ENCODE measurements around the gene SCMH1. TPM values are rescaled to one million over a fixed set of nuclear protein-coding genes. Genes with fewer than 3 reads are reported as not detected.
"Not testable (repeated sequence)": the region's sequence is repeated elsewhere in the genome, so short reads cannot be mapped to it uniquely, and the experiment has no call there.

SCMH1 gene
- total and polyA plus RNA-seq, 7 donors: 16.2 to 39.4 (median 28.3) TPM

DNA sequence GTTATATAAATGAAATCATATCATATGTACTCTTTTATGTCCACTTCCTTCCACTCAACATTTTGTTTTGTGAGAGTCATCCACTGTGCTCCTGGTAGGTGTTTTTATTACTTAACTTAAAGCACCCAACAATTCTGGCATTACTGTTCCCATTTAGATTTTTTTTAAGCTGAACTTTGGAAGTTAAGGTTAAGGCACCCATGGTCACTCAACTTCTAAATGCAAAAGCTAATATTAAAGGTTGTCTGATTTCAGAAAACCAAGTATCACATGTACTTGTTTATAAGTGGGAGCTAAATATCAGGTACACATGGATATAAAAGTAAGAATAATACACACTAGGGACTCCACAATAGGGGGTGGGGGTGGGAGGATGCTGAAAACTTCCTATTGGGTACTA is 42.7 kb downstream of the SCMH1 start:
- intact Hi-C loops (cut with DNase I): no loop called here
- no peak for TF ChIP-seq CTCF (IDR thresholded peaks at IDR 0.05)
- ATAC-seq (no peak), DNase-seq (no peak)
- no peaks in the 10 kb centered on the region for H3K9me3 ChIP-seq
- H3K27me3 ChIP-seq (ENCODE audit: insufficient read depth in 3 of 3, low read length in 2 of 3): no peaks in the 10 kb centered on the region
- H3K4me1 ChIP-seq: no peaks in the 10 kb centered on the region
- no peaks in the 10 kb centered on the region for H3K36me3 ChIP-seq (ENCODE audit: insufficient read depth in 1 of 2, low read depth in 1 of 2)
- H3K4me3 ChIP-seq: no peak overlapping the region
- H3K27ac ChIP-seq: no peak overlapping the region

DNA sequence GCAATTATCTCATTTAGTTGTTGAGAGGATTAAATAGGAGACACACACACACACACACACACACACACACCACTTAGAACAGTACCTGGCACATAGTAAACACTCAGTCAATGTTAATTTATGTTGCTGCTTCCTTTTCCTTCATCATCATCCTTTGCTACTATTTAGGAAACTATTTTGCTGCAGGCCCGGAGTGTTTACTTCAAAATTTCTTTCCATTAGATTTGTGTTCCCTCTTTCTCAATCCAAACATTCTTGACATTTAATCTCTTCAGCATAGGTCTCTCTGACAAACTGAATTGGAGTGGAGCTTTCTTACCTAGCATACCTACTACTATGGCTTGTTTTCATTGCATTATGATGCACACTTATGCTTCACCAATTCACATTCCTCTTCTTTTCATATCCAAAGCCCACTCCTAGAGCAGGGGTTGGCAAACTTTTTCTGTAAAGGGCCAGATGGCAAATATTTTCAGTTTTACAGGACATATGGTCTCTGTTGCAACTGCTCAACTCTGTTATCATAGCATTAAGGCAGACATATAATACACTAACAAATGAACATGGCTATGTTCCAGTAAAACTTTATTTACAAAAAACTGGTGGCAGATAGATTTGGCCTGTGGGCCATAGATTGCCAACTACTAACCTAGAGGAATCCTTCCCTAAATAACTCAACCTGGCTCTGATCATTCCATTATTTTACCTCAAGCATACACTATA is 49.5 kb downstream of the SCMH1 start:
- intact Hi-C loops (cut with DNase I): no loop called here
- 41 to 69% (median 64%) methylated on average over 1 of the region's 1 CpG for WGBS, 3 donors
- no peaks in the 10 kb centered on the region for H3K27me3 ChIP-seq (ENCODE audit: insufficient read depth in 3 of 3, low read length in 2 of 3)

DNA sequence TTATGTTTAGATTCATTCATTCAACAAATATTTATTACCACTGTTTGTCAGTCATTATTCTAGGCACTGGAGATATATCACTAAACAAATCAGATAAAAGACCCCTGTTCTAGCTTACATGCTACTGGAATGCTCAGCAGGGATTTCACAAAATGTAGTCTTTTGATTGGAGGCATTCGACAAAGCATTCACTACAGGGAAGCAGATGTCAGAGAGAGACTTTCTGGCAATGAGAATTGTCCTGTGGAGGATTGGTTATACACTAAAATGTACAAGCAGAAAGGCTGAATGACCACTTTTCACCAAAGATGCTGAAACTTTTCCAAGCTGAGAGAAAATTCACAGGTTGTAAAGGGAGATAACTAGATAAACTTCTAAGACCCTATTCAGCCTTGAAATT is 57.7 kb downstream of the SCMH1 start:
- DNase-seq (no peak), ATAC-seq (no peak)
- Histone ChIP-seq H3K9me3 (no peaks in the 10 kb centered on the region), H3K36me3 (ENCODE audit: insufficient read depth in 1 of 2, low read depth in 1 of 2) (peaks cover 0 to 27% of the 10 kb centered on the region in 2 donors), H3K27ac (no peak overlapping the region), H3K4me1 (no peaks in the 10 kb centered on the region), H3K4me3 (no peak overlapping the region), H3K27me3 (ENCODE audit: insufficient read depth in 3 of 3, low read length in 2 of 3) (no peaks in the 10 kb centered on the region)
- no peak for TF ChIP-seq CTCF (IDR thresholded peaks at IDR 0.05)
- intact Hi-C loops (cut with DNase I): no loop called here
- WGBS, 3 donors: 51 to 82% (median 82%) methylated on average over 1 of the region's 1 CpG

More for the DNA sequence above, 49.5 kb downstream of the SCMH1 start:
- peaks cover 11% of the 10 kb centered on the region for H3K4me1 ChIP-seq
- DNase-seq: no peak
- no peak for ATAC-seq
- no peak for TF ChIP-seq CTCF (IDR thresholded peaks at IDR 0.05)
- H3K4me3 ChIP-seq: no peak overlapping the region
- H3K9me3 ChIP-seq: no peaks in the 10 kb centered on the region
- no peaks in the 10 kb centered on the region for H3K36me3 ChIP-seq (ENCODE audit: insufficient read depth in 1 of 2, low read depth in 1 of 2)
- no peak overlapping the region for H3K27ac ChIP-seq

DNA sequence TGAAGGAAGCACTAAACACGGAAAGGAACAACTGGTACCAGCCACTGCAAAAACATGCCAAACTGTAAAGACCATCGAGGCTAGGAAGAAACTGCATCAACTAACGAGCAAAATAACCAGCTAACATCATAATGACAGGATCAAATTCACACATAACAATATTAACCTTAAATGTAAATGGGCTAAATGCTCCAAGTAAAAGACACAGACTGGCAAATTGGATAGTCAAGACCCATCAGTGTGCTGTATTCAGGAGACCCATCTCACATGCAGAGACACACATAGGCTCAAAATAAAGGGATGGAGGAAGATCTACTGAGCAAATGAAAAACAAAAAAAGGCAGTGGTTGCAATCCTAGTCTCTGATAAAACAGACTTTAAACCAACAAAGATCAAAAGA is 63.9 kb downstream of the SCMH1 start:
- H3K27me3 ChIP-seq (ENCODE audit: insufficient read depth in 3 of 3, low read length in 2 of 3); DNase-seq; H3K4me3 ChIP-seq; intact Hi-C loops (cut with DNase I); H3K27ac ChIP-seq; H3K36me3 ChIP-seq (ENCODE audit: insufficient read depth in 1 of 2, low read depth in 1 of 2); ATAC-seq; H3K9me3 ChIP-seq; H3K4me1 ChIP-seq: not testable (repeated sequence)
- WGBS, 3 donors: 91 to 100% (median 92%) methylated on average over 1 to 2 of the region's 3 CpGs

GRCh38 chr1:41175546-41175945 is 66.6 kb downstream of the SCMH1 start:
- intact Hi-C loops (cut with DNase I): no loop called here
- TF ChIP-seq CTCF (IDR thresholded peaks at IDR 0.05): no peak
- no peaks in the 10 kb centered on the region for H3K27me3 ChIP-seq (ENCODE audit: insufficient read depth in 3 of 3, low read length in 2 of 3)
- no peaks in the 10 kb centered on the region for H3K4me1 ChIP-seq
- ATAC-seq (no peak), DNase-seq (no peak)
- no peak overlapping the region for H3K4me3 ChIP-seq
- no peaks in the 10 kb centered on the region for H3K36me3 ChIP-seq (ENCODE audit: insufficient read depth in 1 of 2, low read depth in 1 of 2)
- no peak overlapping the region for H3K27ac ChIP-seq
- H3K9me3 ChIP-seq: no peaks in the 10 kb centered on the region

Data from psoas muscle (tissue), 8 donors.